ENCODE measurements around the gene MLX.
"Not testable (repeated sequence)": the region's sequence is repeated elsewhere in the genome, so short reads cannot be mapped to it uniquely, and the experiment has no call there.

The MLX gene

GRCh38 chr17:42581744-42582270 lies 14.9 kb downstream of the MLX start:
- no peak for DNase-seq

DNA sequence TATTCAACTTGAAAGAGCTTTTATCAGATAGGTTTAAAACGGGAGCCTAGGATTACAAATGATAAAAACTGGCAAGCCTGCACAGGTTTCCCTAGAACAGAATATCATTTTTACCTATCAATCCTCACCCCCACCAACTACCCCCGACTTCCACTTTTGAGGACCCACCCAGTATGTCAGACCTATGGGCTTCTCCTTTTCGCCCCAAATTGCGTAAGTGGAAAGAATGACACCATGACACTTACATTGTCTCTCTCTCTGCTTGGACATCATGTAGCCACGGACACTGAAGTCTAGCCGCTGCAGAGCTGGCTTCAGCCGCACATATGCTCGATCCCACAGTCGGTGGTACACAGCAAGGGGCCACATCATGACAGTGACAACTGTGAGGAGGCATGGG lies 18.0 kb downstream of the MLX start:
- DNase-seq, result no peak

DNA sequence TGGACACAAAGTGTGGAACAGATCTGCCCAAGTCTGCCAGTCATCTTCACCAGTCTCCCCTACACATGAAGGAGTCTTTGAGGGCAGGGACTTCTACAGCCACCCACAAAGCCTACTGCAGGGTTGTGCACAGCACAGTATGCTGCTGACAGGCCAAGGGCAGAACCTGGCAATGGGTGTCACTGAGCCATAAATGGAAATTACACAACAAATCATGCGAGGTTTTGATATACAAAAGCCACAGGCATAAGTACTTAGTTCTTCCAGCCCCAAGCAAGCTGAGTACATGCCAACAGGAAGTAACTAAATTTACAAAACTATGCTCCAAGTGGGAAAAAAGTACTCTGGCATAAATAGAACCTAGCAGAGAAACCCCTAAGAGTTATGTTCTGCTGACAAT lies 18.5 kb downstream of the MLX start:
- no peak for DNase-seq

DNA sequence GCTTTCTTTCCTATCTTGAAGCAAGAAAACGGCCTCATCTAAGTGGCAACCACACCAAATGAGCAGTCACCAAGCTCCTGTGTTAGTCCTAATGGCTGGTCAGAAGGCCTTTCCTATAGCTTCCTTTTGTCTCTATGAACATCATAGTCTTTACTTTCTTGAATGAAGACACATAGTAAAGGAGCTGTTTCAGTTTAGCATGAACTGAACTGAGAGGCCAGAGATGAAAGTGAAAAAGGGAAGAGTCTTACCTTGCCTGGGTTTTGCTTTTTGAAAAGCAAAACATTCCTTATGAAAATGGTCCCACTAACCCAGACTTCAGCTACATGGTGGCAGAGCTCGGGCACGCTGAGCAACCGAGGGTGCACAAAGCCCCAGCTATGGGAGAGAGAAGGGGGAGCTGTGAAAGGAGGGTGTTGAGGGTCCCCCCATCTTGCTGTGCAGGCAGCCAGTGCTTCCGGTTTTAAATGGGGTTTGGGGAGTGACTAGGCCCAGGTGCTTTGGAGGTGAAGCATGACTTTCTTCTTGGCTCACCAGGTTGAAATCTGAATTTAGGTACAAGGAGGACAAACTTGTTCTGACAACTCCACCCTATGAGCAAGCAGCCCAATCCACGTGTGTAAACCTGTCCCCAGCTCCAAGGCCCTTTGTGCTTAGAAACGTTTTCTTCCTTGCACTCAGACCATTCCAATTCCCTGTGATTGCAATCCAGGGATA lies 19.8 kb downstream of the MLX start:
- DNase-seq, result no peak

DNA sequence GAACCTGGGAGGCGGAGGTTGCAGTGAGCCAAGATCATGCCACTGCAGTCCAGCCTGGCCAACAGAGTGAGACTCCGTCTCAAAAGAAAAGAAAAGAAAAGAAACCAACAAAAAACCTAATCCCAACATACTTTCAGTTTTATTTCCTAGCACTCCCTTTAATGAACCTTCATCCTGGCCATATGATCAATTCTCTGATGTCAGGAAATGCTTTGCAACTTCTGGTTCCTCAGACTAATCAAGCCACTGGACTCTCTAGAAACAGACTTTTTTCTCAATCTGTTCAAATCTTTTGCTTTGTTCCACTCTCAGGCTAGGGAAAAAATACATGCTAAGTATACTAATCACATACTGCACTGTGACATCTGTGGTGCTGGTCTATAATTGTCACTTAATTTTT lies 24.0 kb downstream of the MLX start:
- no peak for DNase-seq

DNA sequence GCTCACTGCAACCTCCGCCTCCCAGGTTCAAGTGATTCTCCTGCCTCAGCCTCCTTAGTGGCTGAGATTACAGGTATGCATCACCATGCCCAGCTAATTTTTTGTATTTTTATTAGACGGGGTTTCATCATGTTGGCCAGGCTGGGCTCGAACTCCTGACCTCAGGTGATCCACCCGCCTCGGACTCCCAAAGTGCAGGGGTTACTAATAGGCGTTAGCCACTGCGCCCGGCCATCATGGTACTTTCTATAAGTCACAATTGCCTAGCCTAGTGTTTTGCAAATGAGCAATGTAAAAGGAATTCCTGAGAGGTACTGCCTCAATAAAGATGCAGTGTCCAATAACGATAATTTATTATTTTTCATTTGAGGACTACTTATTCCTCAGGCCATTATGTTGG lies 24.5 kb downstream of the MLX start:
- DNase-seq, result no peak

DNA sequence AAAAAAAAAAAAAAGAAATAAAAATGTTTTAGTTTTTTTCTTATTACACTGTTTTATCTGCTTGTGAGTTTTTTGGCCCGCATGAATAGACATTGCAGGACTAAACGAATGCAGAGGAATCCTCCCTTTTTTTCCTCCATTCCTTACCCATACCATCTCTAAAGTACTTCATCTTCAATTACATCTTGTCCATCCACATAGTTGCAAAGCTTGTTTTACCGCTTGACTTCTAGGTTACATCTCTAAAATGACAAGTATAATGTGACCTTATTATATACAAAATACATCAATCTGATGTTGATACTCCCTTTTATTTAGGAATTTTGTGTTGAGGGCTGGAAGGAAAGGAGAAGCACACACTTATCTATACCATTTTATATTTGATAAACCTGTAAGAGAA lies 29.5 kb downstream of the MLX start:
- DNase-seq, result no peak

DNA sequence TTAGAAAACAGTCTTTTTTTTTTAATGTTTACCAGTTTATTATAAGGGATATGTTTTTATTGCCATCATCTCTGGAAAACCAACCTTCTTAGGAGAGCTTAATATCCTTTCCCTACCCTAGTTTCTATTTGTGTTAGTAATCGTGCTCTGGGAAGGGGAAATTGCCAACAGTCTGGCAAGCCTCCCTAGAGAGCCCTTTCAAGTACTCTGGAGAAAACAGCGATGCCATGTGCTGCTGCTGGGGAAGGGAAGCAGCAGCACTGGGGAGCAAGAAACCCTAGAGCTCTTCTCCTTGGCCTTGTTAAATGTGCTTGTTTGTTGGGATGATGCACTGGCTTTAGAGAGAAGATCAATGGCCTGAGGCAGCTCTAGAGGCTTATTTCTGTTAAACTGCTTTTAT lies 32.0 kb downstream of the MLX start:
- DNase-seq, result peak; percentile 24

- no peak for DNase-seq
Observed at GRCh38 chr17:42603318-42603717, 36.4 kb downstream of the MLX start.

GRCh38 chr17:42607769-42608168 lies 40.9 kb downstream of the MLX start:
- no peak for DNase-seq

DNA sequence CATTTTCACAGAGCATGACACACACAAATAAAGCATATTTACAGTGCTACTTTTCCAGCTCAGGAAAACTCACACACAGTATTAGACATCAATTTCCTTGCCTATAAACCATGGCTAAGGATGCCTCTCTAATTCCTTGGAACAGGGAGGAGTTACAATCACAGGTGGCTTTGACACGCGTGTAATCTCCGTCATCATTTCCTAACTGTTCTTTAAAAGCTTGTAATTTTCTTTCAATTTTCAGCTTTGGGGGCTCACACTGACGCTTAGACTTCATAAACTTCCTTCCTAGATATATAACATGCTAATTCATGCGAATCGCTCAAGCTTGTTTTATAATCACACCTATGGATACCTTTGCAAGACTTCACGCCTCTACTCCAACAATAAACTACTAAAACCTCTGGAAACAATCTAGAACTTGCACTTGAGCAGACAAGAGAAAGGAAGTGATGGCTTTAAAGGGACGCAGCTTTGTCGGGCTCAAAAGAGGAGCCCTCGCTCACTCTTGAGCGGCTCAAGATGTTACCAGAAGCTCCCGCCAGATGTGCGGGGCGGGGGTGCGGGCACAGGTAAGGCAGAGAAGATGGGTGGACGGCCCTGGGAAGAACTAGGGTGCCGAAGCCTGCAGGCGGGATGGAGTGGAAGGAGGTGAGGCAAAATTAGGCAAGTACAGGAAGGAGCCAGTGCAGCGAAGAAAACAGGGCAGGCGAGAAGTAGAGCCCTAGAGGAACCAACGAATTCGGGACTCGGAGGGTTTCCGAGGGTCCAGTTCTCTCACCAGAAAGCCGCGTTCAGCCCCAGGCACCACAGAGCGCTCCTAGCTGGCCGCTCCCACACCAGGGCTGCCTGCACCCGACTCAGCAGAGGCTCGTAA lies 41.6 kb downstream of the MLX start:
- no peak for DNase-seq

DNA sequence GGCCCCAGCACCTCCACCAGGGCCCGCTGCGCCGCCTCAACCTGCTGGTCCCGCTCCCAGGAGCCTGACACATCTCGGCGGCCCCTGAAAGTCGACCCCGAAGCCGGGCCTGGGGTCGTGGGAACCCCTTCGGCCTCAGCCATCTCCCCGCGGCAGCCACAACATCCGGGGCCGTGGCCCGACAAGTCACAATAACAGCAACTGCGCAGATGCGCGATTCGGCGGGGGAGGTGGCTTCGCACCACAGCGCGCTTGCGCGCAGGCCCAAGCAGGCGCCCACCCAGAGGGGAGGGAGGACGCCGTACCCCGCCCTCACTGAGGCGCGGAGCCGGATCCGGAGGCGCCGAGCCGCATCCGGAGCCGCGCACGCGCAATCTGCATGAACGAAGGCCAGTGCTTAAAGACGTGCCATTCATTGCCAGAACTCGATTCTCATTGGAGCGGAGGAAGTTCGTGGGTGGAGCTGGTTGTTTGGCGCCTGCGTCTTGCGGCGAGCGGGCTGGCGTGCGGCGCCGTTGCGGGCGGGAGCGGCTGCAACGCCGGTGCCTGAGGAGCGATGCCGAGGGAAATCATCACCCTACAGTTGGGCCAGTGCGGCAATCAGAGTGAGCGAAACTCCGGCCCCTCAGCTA lies 42.4 kb downstream of the MLX start, which contains the start of the genes RETREG3 and TUBG1:
Gene RETREG3, minus strand, starts transcription at position 193 of the 632 bp plus-strand sequence. Its CDS starts 50 bp downstream, at position 143.
Gene TUBG1, plus strand, starts transcription at position 502 of the 632 bp plus-strand sequence. Its CDS starts 55 bp downstream, at position 557.
- peak; percentile 100 for DNase-seq

DNA sequence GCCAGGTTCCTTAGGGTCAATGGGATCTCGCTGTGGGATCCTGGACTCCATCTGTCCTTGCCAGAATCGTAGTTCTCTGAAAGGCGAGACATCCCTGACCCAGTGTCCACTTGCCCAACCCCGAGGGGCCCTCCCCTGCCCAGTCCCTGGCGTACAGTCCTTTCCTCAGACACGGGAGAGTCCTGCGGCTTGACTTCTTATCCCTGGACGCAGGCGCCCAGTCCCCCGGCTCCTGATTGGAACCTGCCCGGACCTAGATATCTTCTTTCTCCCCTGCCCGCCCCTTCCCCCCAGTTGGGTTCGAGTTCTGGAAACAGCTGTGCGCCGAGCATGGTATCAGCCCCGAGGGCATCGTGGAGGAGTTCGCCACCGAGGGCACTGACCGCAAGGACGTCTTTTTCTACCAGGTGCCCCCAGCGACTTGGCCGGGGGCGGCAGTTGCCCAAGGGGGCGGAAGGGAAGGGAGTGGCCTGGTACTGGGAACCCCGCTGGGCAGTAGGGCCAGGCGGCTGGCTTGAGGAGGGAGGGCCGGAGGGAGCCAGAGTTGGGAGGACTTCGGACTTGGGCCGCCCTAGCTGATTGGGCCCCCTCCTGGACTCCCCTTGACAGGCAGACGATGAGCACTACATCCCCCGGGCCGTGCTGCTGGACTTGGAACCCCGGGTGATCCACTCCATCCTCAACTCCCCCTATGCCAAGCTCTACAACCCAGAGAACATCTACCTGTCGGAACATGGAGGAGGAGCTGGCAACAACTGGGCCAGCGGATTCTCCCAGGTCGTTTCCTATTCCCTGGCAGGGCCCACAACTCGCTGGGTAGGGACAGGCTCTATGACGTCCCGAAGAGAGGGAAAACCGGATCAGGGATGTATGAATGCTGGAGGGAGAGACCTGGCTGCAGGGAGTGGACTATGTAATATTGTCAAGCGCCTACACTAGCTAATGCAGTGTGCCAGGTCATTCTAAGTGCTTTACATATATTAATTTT lies 43.2 kb downstream of the MLX start:
- DNase-seq, result not testable (repeated sequence)

DNA sequence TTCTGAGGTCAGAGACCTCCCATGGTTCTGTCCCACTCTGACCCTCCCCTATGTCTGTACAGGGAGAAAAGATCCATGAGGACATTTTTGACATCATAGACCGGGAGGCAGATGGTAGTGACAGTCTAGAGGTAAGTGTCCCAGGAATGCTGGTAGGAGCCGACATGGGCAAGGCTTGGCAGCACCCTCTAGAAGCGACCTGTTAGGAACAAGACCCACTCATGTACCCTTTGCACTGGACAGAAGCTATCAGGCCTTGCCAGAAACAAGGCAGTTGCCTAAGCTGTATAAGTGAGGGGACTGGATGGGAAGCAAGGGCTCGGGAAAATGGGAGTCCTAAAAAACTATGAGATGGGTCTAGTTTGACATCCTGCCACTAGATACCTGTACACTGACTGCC lies 45.1 kb downstream of the MLX start:
- no peak for DNase-seq

GRCh38 chr17:42613699-42614295 lies 46.9 kb downstream of the MLX start:
- DNase-seq, result no peak

DNA sequence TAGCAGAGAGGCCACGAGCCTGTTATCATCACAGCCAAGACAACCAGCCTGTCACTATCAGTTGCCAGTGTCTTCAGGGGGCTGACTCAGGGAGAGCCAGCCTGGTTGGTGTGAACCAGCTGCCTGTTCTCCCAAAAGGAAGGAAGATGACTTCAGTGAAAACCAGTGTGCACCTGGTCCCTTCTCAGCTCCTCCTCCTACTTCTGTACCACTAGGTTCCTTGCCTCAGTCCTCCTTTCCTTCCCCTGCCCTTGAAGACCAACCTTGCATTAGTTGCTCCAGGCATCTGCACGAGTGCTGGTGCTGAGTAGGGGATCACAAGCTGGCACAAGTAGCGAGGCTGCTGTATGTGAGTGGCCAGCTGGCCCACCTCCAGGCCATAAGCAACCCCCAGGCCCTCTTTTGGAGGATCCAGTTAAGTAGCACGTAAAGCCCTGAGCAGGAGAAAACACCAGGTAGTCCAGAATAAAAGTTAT lies 51.1 kb downstream of the MLX start:
- no peak for DNase-seq

DNA sequence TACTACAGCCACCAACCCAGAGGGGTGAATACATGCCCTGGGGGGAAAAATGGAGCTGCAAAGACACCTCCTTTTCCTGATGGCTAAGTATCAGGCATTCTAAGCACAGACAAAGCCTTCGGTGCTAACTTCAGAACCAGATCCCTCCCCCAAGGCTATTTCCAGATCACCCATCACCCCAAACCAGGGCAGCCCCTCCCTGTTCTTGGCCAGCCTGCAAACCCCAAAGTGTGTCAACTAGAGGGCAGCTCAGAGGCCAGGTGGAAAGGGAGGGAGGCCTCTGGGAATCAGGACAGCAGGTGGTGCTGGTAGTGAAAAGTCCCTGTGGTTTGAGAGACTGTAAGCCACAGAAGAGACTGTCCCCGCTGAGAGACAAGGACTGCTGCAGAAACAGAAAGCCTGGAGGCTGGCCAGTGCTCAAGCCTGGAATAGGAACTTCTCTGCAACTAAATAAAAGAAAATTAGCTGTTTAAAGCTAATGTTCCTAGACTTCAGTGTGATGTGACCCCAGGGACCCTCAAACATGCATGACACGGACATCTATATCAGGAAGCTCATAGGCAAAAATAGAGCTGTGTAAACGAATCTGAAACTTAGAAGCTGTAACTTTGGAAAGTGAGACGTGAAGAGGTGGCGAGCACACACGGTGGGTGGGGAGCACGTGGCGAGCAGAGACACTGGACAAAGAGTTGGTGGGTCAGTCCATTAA lies 51.7 kb downstream of the MLX start:
- DNase-seq, result peak; percentile 6

GRCh38 chr17:42621987-42622386 lies 55.1 kb downstream of the MLX start:
- DNase-seq, result not testable (repeated sequence)
